Transverse colon (tissue), 4 donors: ENCODE measurements around the gene PRSS36. TPM values are rescaled to one million over a fixed set of nuclear protein-coding genes. Genes with fewer than 3 reads are reported as not detected.
"Not testable (repeated sequence)": the region's sequence is repeated elsewhere in the genome, so short reads cannot be mapped to it uniquely, and the experiment has no call there.

ENCODE experiments used
- DNase-seq: peaks from one replicate; pipeline ENCODE4 v3.0.0-alpha.2; 2019
- H3K27ac ChIP-seq, 4 donors: fragments of 200-600 bp; sonication (generic); 2 replicates each; pipeline ENCODE4 v1.5.1; 2016 to 2018; ENCODE audit warnings: inconsistent platforms in 4 of 4
- H3K27me3 ChIP-seq: fragments of 200-600 bp; sonication (generic); 2 replicates; pipeline ENCODE4 v1.5.1; 2017; ENCODE audit warnings: inconsistent platforms
- H3K36me3 ChIP-seq, 4 donors: fragments of 200-600 bp; sonication (generic); 2 replicates each; pipeline ENCODE4 v1.5.1; 2017 to 2019; ENCODE audit warnings: inconsistent platforms in 4 of 4
- H3K4me1 ChIP-seq, 4 donors: fragments of 200-600 bp; sonication (generic); 2 replicates each; pipeline ENCODE4 v1.5.1; 2017 to 2020; ENCODE audit warnings: inconsistent platforms in 4 of 4
- H3K4me3 ChIP-seq, 4 donors: fragments of 200-600 bp; sonication (generic); 1 replicate in 1 of 4; 2 replicates in 3 of 4; pipeline versions ENCODE4 v1.5.1 to v1.6.1; 2017 to 2019; ENCODE audit warnings: inconsistent platforms in 4 of 4
- H3K9me3 ChIP-seq, 2 donors: fragments of 200-600 bp; sonication (generic); 2 replicates each; pipeline ENCODE4 v1.5.1; 2017 to 2019; ENCODE audit warnings: inconsistent platforms in 2 of 2
- CTCF ChIP-seq, 5 experiments: fragments of 200-600 bp in 3 of 5; fragments of 450-650 bp in 2 of 5; sonication (generic) in 3 of 5; IDR thresholded peaks; 1 replicate in 2 of 5; 2 replicates in 3 of 5; pipeline ENCODE4 v1.5.1; 2016 to 2017; ENCODE audit warnings: antibody characterized with exemption in 5 of 5, inconsistent platforms in 3 of 5, mild to moderate bottlenecking in 2 of 5, moderate library complexity in 1 of 5
- EP300 ChIP-seq: sonication (generic); formaldehyde crosslinking; IDR thresholded peaks from one replicate; pipeline ENCODE4 v1.6.1; 2017; ENCODE audit warnings: antibody characterized with exemption, low read depth
- POLR2A ChIP-seq: fragments of 450-650 bp; IDR thresholded peaks from one replicate; pipeline ENCODE4 v1.6.1; 2016; ENCODE audit warnings: antibody characterized with exemption, mild to moderate bottlenecking, moderate library complexity
- POLR2AphosphoS5 ChIP-seq, 3 donors: sonication (generic); formaldehyde crosslinking; IDR thresholded peaks; one replicate each; pipeline ENCODE4 v1.6.1; 2016; ENCODE audit warnings: antibody characterized with exemption in 3 of 3
- WGBS, 2 donors: methylation state at CpG; one replicate each; pipeline ENCODE4 v1.1.5; 2018; ENCODE audit warnings: low coverage in 1 of 2; 5-methylcytosine and 5-hydroxymethylcytosine counted together
- in situ Hi-C, 4 donors: fragments of 200-750 bp; cut with MboI; loops; one replicate each; pipeline versions ENCODE4 v1.15.0 to v1.15.1; 2017; ENCODE audit warnings: low sequenced_read_pairs in 3 of 4, low pct_ligation_motif_present in 1 of 4, low pct_unique_long_range_greater_than_20kb in 1 of 4
- intact Hi-C: fragments of 100-400 bp; cut with DNase I; formaldehyde crosslinking; loops from one replicate; pipeline ENCODE4 v1.15.1; 2023; ENCODE audit warnings: low total_unique reads
- total RNA-seq, 4 donors: library from RNA; depleted of rRNA; stranded (reverse); fragments of >200 nt; gene quantifications; one replicate each; pipeline ENCODE4 v1.1.0, GENCODE V29; 2016

The PRSS36 gene
- total RNA-seq: 10 to 100 TPM in 1 of 4 donors, 1 to 10 TPM in 2, not detected in 1; 8.1 to 42.3 (median 9.8) TPM

- H3K27ac ChIP-seq: peak within 1 kb of the TSS in 1 of 4 donors; percentile 26
- peaks cover 16% of the 10 kb centered on the region for H3K27me3 ChIP-seq
- DNase-seq: peak; percentile 35
- no peak within 1 kb of the TSS for H3K4me3 ChIP-seq
- in situ Hi-C loops: loop anchor here in 1 of 4 donors (25.0 kb wide), 1 partner anchor 163 kb away; the partner anchor contains the start of gene HSD3B7
- intact Hi-C loops: no loop called here
- H3K4me1 ChIP-seq: peaks cover 0 to 7% (median 5%) of the 10 kb centered on the region in 4 donors
- TF ChIP-seq POLR2AphosphoS5 (IDR thresholded peaks at IDR 0.05) (no peak), POLR2A (no peak)
- no peaks in the 10 kb centered on the region for H3K36me3 ChIP-seq
- H3K9me3 ChIP-seq: no peaks in the 10 kb centered on the region
- WGBS, 2 donors: 83% methylated on average over 11 of the region's 11 CpGs; no CpG with 5 or more reads in 1 of the 2 donors
These were observed at the start of gene PRSS36 for GRCh38 chr16:31149894-31150890. Gene PRSS36, minus strand, starts transcription at chr16:31150066. Its CDS starts 31 bp downstream, at chr16:31150035.

DNA sequence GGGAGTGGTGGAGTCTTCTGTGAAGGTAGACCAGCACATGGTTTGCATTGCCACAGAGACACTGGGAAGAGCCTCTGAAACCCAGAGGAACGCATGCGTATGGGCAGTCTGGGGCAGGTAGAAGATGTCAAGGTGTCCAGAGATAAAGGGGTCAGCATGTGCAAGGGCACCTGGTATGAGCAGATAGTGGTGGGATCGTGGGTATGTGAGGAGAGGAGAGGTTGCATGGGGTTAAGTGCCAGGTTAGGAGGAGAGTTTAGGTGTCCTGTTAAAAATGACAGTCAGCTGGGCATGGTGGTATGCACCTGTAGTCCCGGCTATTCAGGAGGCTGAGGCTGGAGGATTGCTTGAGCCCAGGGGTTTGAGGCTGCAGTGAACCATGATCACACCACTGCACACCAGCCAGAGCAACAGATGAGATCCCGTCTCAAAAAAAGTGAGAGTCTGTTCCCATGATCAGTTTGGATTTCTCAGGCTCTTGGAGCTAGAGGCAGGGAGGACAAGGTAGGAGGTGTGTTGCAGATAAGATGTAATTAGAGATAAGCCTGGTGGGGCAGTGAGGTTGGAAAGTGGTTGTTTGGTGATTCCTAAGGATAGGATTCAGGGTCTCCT, 49.7 kb upstream of the PRSS36 start:
- Histone ChIP-seq H3K9me3 (no peaks in the 10 kb centered on the region), H3K4me3 (no peak overlapping the region), H3K27me3 (no peaks in the 10 kb centered on the region), H3K36me3 (peaks cover 0 to 15% (median 0%) of the 10 kb centered on the region in 4 donors), H3K27ac (peak overlapping the region in 1 of 4 donors; percentile 87), H3K4me1 (peaks cover 15 to 33% (median 22%) of the 10 kb centered on the region in 4 donors)
- TF ChIP-seq POLR2A (no peak), POLR2AphosphoS5 (IDR thresholded peaks at IDR 0.05) (no peak), CTCF (IDR thresholded peaks at IDR 0.05) (no peak)
- DNase-seq: no peak
- intact Hi-C loops: no loop called here
- WGBS, 2 donors: 89 to 92% methylated on average over 3 to 5 of the region's 5 CpGs
- in situ Hi-C loops: loop anchor here in 2 of 4 donors (10.0 to 25.0 kb wide), 2 partner anchors 238 to 245 kb away; partner anchors contain the start of genes ZNF843 (in 2 of the 2) and COX6A2 (in 1 of the 2)

DNA sequence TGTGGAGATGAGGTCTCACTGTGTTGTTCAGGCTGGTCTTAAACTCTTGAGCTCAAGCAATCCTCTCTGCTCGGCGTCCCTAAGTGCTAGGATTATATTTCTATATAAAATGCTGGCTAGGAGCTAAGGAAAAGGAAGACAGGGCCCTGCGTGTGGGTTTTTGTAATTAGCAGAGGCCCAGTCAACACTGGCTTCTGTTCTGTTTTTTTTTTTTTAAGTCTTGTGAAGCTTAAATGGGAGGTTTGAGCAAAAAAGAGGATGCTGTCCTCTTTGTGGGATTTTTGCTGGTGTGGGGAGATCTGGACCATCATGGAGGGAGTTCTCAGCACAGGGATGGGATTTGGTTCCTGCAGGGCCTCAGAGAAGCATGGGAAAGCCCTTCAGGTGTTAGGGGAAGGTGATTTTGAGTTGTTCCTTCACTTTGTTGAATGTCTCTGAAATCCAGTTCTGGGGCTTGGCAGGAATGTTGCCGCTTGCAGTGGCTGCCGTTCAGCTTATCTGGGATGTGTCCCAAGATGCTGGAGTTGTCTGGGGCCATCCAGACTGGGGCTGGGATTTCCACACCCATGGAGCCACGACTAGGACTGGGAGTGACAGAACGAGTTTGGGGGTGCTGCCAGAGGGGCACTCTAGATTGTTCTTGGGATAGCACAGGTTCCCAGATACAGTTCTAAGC, 48.5 kb upstream of the PRSS36 start:
- DNase-seq: no peak
- peaks cover 0 to 27% (median 4%) of the 10 kb centered on the region in 4 donors for H3K36me3 ChIP-seq
- H3K4me3 ChIP-seq: no peak overlapping the region
- H3K4me1 ChIP-seq: peaks cover 15 to 28% (median 21%) of the 10 kb centered on the region in 4 donors
- WGBS, 2 donors: 61 to 80% methylated on average over 1 to 7 of the region's 7 CpGs
- H3K27ac ChIP-seq: no peak overlapping the region
- no peaks in the 10 kb centered on the region for H3K27me3 ChIP-seq
- no peaks in the 10 kb centered on the region for H3K9me3 ChIP-seq
- TF ChIP-seq EP300 (no peak), CTCF (IDR thresholded peaks at IDR 0.05) (no peak), POLR2AphosphoS5 (IDR thresholded peaks at IDR 0.05) (no peak), POLR2A (no peak)
- in situ Hi-C loops (loop anchor here in 2 of 4 donors (10.0 to 25.0 kb wide), 2 partner anchors 239 to 246 kb away; partner anchors contain the start of genes ZNF843 (in 2 of the 2) and COX6A2 (in 1 of the 2)), intact Hi-C loops (no loop called here)

GRCh38 chr16:31196324-31197088, 46.6 kb upstream of the PRSS36 start:
- in situ Hi-C loops: loop anchor here in 2 of 4 donors (10.0 to 25.0 kb wide), 2 partner anchors 241 to 248 kb away; partner anchors contain the start of genes ZNF843 (in 2 of the 2) and COX6A2 (in 1 of the 2)
- 86 to 98% methylated on average over 7 to 17 of the region's 17 CpGs for WGBS, 2 donors
- Histone ChIP-seq H3K4me3 (no peak overlapping the region), H3K4me1 (peaks cover 7 to 19% (median 11%) of the 10 kb centered on the region in 4 donors), H3K36me3 (peaks cover 0 to 46% (median 13%) of the 10 kb centered on the region in 4 donors), H3K27me3 (no peaks in the 10 kb centered on the region), H3K9me3 (no peaks in the 10 kb centered on the region), H3K27ac (no peak overlapping the region)
- intact Hi-C loops: no loop called here
- no peak for DNase-seq
- TF ChIP-seq EP300 (no peak), POLR2AphosphoS5 (IDR thresholded peaks at IDR 0.05) (no peak), POLR2A (no peak), CTCF (IDR thresholded peaks at IDR 0.05) (no peak)

DNA sequence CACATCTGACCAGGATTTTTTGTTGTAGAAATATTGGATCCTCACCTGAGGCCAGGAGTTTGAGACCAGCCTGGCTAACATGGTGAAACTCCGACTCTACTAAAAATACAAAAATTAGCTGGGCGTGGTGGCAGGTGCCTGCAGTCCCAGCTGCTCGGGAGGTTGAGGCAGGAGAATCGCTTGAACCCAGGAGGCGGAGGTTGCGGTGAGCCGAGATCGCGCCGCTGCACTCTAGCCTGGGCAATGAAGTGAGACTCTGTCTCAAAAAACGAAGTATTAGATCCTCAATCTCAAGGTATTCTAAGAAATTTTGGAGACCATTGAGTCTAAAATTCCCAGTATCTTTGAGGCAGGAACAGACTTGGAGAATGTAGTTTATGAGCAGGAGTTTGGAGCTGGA, 46.0 kb upstream of the PRSS36 start:
- 95 to 96% methylated on average over 4 to 11 of the region's 11 CpGs for WGBS, 2 donors
- intact Hi-C loops, H3K4me3 ChIP-seq, H3K9me3 ChIP-seq, DNase-seq, H3K27ac ChIP-seq, H3K27me3 ChIP-seq: not testable (repeated sequence)
- Histone ChIP-seq H3K4me1 (peaks cover under 1 to 12% (median 4%) of the 10 kb centered on the region in 4 donors), H3K36me3 (peaks cover 0 to 52% (median 17%) of the 10 kb centered on the region in 4 donors)
- in situ Hi-C loops: loop anchor here in 2 of 4 donors (10.0 to 25.0 kb wide), 2 partner anchors 241 to 249 kb away; partner anchors contain the start of genes ZNF843 (in 2 of the 2) and COX6A2 (in 1 of the 2)
